HG03196 (cell line): ENCODE results near the gene WNT3A.
"Not testable (repeated sequence)": the region's sequence is repeated elsewhere in the genome, so short reads cannot be mapped to it uniquely, and the experiment has no call there.

ENCODE experiments used
- ATAC-seq: cut with Tn5 transposase; IDR thresholded peaks from one replicate; pipeline ENCODE4 v1.9.1; 2021; ENCODE audit not compliant: unreplicated experiment

The WNT3A gene, protein sequence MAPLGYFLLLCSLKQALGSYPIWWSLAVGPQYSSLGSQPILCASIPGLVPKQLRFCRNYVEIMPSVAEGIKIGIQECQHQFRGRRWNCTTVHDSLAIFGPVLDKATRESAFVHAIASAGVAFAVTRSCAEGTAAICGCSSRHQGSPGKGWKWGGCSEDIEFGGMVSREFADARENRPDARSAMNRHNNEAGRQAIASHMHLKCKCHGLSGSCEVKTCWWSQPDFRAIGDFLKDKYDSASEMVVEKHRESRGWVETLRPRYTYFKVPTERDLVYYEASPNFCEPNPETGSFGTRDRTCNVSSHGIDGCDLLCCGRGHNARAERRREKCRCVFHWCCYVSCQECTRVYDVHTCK

GRCh38 chr1:228006786-228007048 is at the start of gene WNT3A:
TSS of gene WNT3A (plus strand) at chr1:228006998. CDS start at chr1:228007129, 131 bp downstream.
- ATAC-seq = no peak

DNA sequence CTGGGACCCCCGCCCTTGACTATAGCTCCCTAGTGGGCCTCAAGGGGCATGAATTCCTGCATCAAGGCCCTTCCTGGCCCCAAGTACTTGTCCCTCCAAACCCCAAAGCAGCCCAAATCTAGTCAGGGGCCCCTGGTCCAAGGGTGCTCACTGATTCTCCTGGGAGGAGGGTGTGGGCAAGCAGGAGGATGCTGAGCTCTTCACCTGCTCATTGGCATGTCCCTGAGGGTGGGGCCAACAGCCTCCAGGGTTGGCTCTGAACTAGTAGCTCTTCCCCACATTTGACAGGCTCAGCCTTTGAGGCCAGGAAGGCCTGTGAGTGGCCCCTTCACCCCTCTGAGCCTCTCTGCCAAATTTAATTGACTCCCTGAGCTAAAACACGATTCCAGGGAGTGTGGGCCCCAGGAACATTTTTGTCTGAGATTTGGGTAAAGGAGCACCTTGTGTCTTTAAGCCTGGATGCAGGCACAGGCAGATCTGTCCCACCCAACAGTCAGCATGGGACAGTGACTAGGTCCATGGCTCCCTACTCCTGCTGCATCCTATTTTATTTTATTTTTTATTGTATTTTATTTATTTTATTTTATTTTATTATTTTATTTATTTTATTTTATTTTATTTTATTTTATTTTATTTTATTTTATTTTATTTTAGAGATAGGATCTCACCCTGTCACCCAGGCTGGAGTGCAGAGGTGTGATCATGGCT is 48.0 kb upstream of the WNT3A start:
- ATAC-seq = no peak

DNA sequence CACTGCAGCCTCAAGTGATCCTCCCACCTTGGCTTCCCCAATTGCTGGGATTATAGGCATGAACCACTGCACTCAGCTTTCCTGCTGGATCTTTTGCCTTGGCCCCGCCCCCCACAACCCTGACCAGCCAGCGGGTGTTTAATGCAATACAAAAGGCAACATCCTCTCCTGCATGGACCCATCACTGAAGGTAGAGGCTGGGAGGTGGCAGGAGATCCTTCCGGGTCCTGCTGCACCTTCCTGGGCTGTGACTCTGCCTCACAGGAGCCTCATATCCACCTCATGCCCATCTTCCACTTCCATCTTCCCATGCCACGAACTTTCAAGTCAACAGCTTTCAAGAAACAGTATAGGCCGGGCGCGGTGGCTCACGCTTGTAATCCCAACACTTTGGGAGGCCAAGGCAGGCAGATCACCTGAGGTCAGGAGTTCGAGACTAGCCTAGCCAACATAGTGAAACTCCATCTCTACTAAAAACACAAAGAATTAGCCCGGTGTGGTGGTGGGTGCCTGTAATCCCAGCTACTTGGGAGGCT is 47.4 kb upstream of the WNT3A start:
- ATAC-seq = no peak

GRCh38 chr1:227961651-227962466 is 44.9 kb upstream of the WNT3A start:
- no peak for ATAC-seq

GRCh38 chr1:227966733-227967132 is 40.1 kb upstream of the WNT3A start:
- not testable (repeated sequence) for ATAC-seq

- not testable (repeated sequence) for ATAC-seq
These were observed 39.0 kb upstream of the WNT3A start for GRCh38 chr1:227967815-227968214.

- ATAC-seq = not testable (repeated sequence)
These were observed 36.5 kb upstream of the WNT3A start for GRCh38 chr1:227970076-227970995.

DNA sequence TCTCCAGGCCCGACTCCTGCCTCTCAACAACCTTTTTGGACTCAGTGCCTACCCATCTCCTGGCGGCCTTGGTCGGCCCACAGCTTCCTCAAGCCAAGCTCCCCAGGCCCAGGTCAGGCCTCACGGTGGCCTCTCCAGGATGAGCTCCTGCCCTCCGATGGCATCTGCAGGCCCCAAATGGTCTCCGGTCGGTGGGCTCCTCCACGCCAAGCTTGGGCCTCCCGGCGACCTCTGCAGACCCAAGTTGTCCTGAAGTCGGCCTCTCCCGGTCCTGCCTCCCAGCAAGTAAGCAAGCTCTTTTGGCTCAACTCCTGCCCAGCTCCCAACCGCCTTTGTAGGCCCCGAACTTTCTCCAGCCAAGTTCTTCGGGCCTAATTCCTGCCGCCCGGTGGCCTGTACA is 35.6 kb upstream of the WNT3A start:
- ATAC-seq = not testable (repeated sequence)

DNA sequence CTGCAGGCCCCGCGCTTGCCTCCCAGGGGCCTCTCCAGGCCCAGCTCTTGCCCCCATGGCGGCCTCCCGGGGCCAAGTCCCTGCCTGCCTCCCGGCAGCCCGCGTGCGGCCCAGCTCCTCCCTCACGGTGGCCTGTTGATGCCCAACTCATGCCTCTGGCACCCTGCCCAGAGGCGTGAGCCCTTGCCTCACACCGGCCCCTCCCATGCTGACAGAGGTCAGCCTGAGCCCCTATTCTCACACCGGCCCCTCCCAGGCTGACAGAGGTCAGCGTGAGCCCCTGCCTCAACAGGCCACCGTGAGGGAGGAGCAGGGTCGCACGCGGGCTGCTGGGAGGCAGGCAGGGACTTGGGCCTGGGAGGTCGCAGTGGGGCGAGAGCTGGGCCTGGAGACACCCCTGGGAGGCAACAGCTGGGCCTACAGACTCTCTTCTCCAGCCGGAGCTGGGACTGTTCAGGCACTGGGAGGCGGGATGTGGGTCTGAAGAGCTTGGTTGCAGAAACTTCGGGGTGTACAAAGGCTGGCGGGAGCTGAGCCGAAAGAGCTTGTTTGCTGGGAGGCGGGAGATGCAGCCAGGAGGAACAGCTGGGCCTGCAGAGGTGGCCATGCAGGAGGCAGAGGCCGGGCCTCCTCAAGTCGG is 35.0 kb upstream of the WNT3A start:
- ATAC-seq = not testable (repeated sequence)

GRCh38 chr1:227972283-227972679 is 34.5 kb upstream of the WNT3A start:
- not testable (repeated sequence) for ATAC-seq

DNA sequence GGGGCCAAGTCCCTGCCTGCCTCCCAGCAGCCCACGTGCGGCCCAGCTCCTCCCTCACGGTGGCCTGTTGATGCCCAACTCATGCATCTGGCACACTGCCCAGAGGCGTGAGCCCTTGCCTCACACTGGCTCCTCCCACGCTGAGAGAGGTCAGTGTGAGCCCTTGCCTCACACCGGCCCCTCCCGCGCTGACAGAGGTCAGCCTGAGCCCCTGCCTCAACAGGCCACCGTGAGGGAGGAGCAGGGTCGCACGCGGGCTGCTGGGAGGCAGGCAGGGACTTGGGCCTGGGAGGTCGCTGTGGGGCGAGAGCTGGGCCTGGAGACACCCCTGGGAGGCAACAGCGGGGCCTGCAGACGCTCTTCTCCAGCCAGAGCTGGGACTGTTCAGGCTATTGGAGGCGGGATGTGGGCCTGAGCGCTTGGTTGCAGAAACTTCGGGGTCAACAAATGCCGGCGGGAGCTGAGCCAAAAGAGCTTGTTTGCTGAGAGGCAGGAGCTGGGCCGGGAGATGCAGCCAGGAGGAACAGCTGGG is 33.9 kb upstream of the WNT3A start:
- not testable (repeated sequence) for ATAC-seq

- ATAC-seq = not testable (repeated sequence)
These were observed 33.0 kb upstream of the WNT3A start for GRCh38 chr1:227973724-227974288.

DNA sequence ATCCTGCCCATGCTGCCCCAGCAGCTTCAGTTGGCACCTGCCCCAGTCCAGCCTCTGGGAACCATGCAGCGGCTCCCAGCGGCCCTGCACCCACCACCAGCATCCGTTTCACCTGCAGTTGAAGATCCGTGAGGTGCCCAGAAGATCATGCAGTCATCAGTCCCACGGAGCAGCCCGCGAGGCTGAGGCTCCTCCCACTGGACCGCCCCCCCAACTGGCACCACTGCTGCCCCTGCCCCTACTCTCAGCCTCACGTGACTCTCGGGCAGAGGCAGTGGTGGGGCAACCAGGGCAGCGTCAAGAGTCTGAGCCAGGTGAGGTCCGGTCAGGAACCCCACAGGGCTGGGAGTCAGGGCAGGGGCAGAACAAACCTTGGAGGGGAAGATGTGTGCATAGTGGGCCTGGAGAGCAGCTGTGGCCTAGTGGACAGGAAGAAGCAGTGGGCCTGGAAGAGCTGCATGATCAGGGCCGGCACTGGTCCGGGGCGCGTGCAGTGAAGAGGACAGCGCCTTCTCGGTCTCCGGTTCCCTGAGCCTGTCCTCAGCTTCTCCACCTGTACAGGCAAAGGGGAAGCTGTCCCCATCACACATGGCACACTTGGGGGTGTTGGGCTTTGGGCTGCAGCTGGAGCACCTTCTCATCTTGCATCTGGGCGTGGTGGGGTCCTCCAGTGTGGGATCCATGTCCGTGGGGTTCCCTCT is 31.1 kb upstream of the WNT3A start:
- not testable (repeated sequence) for ATAC-seq

DNA sequence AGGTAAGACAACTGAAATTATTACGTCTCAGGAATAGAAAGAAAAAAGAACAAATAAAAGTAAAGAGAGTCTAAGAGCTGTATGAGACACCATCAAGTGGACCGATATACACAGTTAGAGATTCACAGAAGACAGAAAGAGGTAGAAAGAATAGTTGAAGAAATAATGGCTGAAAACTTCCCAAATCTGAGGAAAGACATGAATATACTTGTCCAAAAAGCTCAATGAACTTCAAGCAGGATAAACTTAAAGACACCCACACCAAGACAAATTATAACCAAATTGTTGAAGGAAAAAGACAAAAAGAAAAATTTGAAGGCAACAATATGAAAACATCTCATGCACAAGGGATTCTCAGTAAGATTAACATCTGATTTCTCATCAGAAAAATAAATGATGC is 19.6 kb upstream of the WNT3A start:
- no peak for ATAC-seq

DNA sequence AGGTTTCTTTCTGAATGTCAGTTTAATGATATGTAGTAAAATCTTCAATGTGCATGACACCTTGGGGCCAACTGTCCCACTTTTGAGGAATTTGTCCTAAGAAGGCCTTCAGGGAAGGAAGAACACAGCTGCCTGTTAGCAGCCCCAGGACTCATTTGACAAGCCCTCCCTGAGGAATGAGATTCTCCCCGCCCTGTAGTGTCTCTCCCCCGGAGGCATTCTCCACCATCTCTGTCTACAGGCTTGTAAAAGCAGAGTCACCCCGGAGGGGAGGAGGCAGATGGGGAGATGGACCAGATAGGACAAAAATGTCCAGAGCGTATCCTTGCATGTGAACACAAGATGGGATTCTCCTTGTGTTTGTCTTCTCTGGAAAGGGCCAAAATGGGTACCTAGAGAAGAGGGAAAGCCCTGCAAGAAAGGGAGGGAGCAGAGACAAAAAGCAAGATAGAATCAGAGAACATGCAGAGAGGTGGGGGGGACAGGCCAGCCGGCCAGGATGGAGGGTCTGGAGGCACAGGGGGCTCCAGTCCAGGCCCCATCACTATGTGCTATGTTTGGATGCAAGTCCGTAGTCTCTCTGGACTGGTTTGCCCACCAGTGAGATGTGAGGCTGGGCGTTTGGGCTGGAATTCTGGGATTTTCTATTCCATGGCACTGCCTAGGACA is 12.0 kb upstream of the WNT3A start:
- no peak for ATAC-seq

GRCh38 chr1:227996187-227996950 is 10.4 kb upstream of the WNT3A start:
- ATAC-seq = no peak

DNA sequence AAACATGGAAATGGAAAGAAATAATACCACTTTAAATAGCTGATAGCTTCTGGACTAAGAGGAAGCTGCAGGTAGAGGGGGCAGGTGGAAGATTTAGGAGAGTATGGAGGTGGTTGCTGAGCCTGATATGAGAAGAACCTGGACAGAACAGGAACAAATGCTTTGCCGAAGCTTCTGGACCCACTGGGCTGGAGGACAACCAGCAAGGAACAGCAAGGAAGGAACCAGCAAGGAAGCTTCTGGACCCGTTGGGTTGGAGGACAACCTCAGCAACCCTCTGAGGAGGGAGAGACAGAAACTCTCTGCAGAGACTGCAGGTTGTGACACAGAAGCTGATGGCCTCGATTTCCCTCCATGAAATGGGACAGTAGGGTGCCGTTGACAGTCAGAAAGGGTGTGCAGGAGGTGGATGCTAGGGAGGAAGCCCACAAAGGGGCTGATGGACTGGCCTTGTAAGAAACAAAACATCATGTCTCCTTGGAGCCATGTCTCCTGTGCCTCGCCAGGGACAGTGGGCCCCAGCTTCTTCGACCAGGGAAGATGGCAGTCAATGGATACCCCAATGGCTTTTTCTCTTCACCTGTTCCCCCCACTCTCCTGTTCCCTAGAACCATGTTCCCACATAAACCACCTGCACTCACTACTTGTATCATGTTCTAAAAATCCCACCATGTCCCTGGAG is 8.3 kb upstream of the WNT3A start:
- no peak for ATAC-seq
